DND-41 (cell line): ENCODE data around the gene SLC25A14.

Experiments
- ATAC-seq: fragments of 200-7000 bp; cut with Tn5 transposase; 3 replicates; pipeline ENCODE4 v1.9.1; 2021; ENCODE audit warnings: low read depth; ENCODE audit not compliant: insufficient read depth
- DNase-seq: peaks from one replicate; pipeline ENCODE4 v3.0.0-alpha.2; 2020
- H2AFZ ChIP-seq: 2 replicates; pipeline ENCODE4 v1.6.0; 2012; ENCODE audit warnings: low read depth, low read length
- H3K27ac ChIP-seq: 2 replicates; pipeline ENCODE4 v1.5.1; 2012; ENCODE audit warnings: low read length, inconsistent platforms
- H3K27me3 ChIP-seq: fragments of 200-600 bp; sonication (generic); 2 replicates; pipeline ENCODE4 v1.6.0; 2012; ENCODE audit warnings: low read length, mild to moderate bottlenecking, inconsistent platforms; ENCODE audit not compliant: insufficient read depth, poor library complexity
- H3K36me3 ChIP-seq: 2 replicates; pipeline ENCODE4 v1.5.1; 2012; ENCODE audit warnings: low read length, inconsistent platforms; ENCODE audit not compliant: insufficient read depth
- H3K4me1 ChIP-seq: 2 replicates; pipeline ENCODE4 v1.5.1; 2012; ENCODE audit warnings: mild to moderate bottlenecking, low read length; ENCODE audit not compliant: insufficient read depth
- H3K4me2 ChIP-seq: 2 replicates; pipeline ENCODE4 v1.6.0; 2012; ENCODE audit warnings: mild to moderate bottlenecking, moderate library complexity, low read length, inconsistent platforms; ENCODE audit not compliant: insufficient read depth
- H3K4me3 ChIP-seq, 2 experiments: fragments of 200-600 bp in 1 of 2; shearing (Covaris generic) in 1 of 2; 2 replicates each; pipeline ENCODE4 v1.5.1; 2012 to 2016; ENCODE audit warnings: inconsistent platforms in 2 of 2, low read length in 2 of 2, mild to moderate bottlenecking in 2 of 2, low read depth in 1 of 2, moderate library complexity in 1 of 2
- H3K79me2 ChIP-seq: 2 replicates; pipeline ENCODE4 v1.6.0; 2012; ENCODE audit warnings: low read length, inconsistent platforms; ENCODE audit not compliant: insufficient read depth
- H3K9ac ChIP-seq: 2 replicates; pipeline ENCODE4 v1.6.0; 2012; ENCODE audit warnings: low read depth, mild to moderate bottlenecking, inconsistent platforms, low read length, moderate library complexity
- H3K9me3 ChIP-seq: 2 replicates; pipeline ENCODE4 v1.5.1; 2012; ENCODE audit warnings: low read length, moderate library complexity, mild to moderate bottlenecking, inconsistent platforms; ENCODE audit not compliant: insufficient read depth, severe bottlenecking
- H4K20me1 ChIP-seq: 2 replicates; pipeline ENCODE4 v1.6.0; 2012; ENCODE audit warnings: low read length; ENCODE audit not compliant: insufficient read depth
- CTCF ChIP-seq: IDR thresholded peaks from 2 replicates; pipeline ENCODE4 v1.5.1; 2012; ENCODE audit warnings: borderline replicate concordance, low read length, moderate library complexity, mild to moderate bottlenecking; ENCODE audit not compliant: poor library complexity, severe bottlenecking; ENCODE audit errors: extremely low read depth
- EZH2 ChIP-seq: IDR thresholded peaks from 3 replicates; pipeline ENCODE4 v1.6.1; 2012; ENCODE audit warnings: borderline replicate concordance, low read depth, mild to moderate bottlenecking, moderate library complexity, low read length, inconsistent platforms; ENCODE audit not compliant: severe bottlenecking

The SLC25A14 gene

GRCh38 chrX:130415201-130415600 lies 75.5 kb downstream of the SLC25A14 start:
- Histone ChIP-seq H3K4me1 (no peaks in the 10 kb centered on the region), H3K27ac (no peak overlapping the region), H2AFZ (no peak overlapping the region), H3K9me3 (no peaks in the 10 kb centered on the region), H3K4me2 (no peak overlapping the region), H3K27me3 (no peaks in the 10 kb centered on the region), H3K79me2 (no peaks in the 10 kb centered on the region), H3K36me3 (peaks cover 25% of the 10 kb centered on the region), H3K4me3 (no peak overlapping the region), H3K9ac (no peak overlapping the region), H4K20me1 (no peaks in the 10 kb centered on the region)
- no peak for TF ChIP-seq CTCF
- no peak for TF ChIP-seq EZH2
- no peak for ATAC-seq
- no peak for DNase-seq

DNA sequence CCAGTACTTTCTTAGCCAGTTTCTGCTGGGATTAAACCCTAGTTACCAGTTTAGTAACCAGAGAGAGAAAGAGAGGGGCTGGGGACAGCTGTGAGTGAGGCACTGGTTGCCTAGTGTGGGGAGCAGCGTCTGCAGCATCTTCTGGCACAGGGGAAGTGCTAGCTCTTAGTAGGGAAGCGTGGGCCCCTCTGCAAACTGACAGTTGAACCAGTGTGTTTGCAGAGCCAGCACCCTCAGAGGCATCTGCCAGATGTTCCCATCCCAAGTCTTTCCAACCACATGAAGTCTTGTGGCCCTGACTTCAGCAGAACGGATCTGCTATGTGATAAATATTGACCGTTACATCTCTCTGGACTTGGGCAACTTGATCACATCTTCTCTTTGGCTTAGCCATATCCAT lies 77.1 kb downstream of the SLC25A14 start:
- H4K20me1 ChIP-seq: no peaks in the 10 kb centered on the region
- TF ChIP-seq EZH2: no peak
- TF ChIP-seq CTCF: no peak
- DNase-seq: no peak
- no peak overlapping the region for H2AFZ ChIP-seq
- ATAC-seq: no peak
- no peak overlapping the region for H3K9ac ChIP-seq
- no peaks in the 10 kb centered on the region for H3K27me3 ChIP-seq
- H3K9me3 ChIP-seq: no peaks in the 10 kb centered on the region
- H3K36me3 ChIP-seq: peaks cover 10% of the 10 kb centered on the region; the same call in 1 of the 2 replicates
- H3K79me2 ChIP-seq: no peaks in the 10 kb centered on the region
- no peak overlapping the region for H3K4me3 ChIP-seq
- H3K27ac ChIP-seq: no peak overlapping the region
- no peaks in the 10 kb centered on the region for H3K4me1 ChIP-seq
- H3K4me2 ChIP-seq: no peak overlapping the region

DNA sequence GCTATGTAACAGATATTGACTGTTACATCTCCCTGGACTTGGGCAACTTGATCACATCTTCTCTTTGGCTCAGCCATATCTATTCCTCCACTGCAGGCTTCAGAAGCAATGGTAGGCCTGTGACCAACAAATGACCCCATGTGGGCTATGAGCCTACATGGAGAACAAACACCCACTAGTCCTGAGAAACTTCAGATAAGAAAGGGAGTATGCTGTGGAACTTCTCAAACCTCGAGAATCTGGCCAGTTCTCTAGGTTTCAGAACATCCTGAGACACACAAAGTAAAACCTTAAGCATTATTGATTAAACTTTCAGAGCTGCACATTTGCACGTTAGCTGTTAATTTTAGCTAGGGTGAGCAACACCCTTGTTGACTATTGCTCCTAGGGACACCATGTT lies 78.3 kb downstream of the SLC25A14 start:
- Histone ChIP-seq H3K27ac (no peak overlapping the region), H3K27me3 (no peaks in the 10 kb centered on the region), H3K36me3 (peaks cover 6% of the 10 kb centered on the region; the same call in 1 of the 2 replicates), H3K9ac (no peak overlapping the region), H3K4me2 (no peak overlapping the region), H3K4me3 (no peak overlapping the region), H3K79me2 (no peaks in the 10 kb centered on the region), H3K9me3 (no peaks in the 10 kb centered on the region), H3K4me1 (no peaks in the 10 kb centered on the region), H4K20me1 (no peaks in the 10 kb centered on the region), H2AFZ (no peak overlapping the region)
- ATAC-seq (no peak), DNase-seq (no peak)
- TF ChIP-seq EZH2 (no peak), CTCF (no peak)

- no peak overlapping the region for H3K4me3 ChIP-seq
- no peaks in the 10 kb centered on the region for H4K20me1 ChIP-seq
- ATAC-seq (no peak), DNase-seq (no peak)
- peaks cover 6% of the 10 kb centered on the region; the same call in 1 of the 2 replicates for H3K36me3 ChIP-seq
- no peaks in the 10 kb centered on the region for H3K9me3 ChIP-seq
- H3K4me2 ChIP-seq: no peak overlapping the region
- no peaks in the 10 kb centered on the region for H3K27me3 ChIP-seq
- TF ChIP-seq CTCF: no peak
- no peak for TF ChIP-seq EZH2
- no peak overlapping the region for H2AFZ ChIP-seq
- no peak overlapping the region for H3K27ac ChIP-seq
- no peak overlapping the region for H3K9ac ChIP-seq
- H3K4me1 ChIP-seq: no peaks in the 10 kb centered on the region
- H3K79me2 ChIP-seq: no peaks in the 10 kb centered on the region
Observed at GRCh38 chrX:130418740-130419139, 79.0 kb downstream of the SLC25A14 start.
